CD14-positive monocyte (primary cell): Measurements from ENCODE around the gene PDS5B. TPM values are rescaled to one million over a fixed set of nuclear protein-coding genes. Genes with fewer than 3 reads are reported as not detected.

Source experiments
- DNase-seq, 3 donors: peaks; one replicate each; pipeline ENCODE4 v3.0.0-alpha.2; 2011 to 2022
- H2AFZ ChIP-seq: 2 replicates; pipeline ENCODE4 v1.6.0; 2012; ENCODE audit warnings: mild to moderate bottlenecking, low read depth, low read length, inconsistent platforms; ENCODE audit not compliant: insufficient read depth, poor library complexity, severe bottlenecking
- H3K27ac ChIP-seq, 2 donors: 1 replicate in 1 of 2; 2 replicates in 1 of 2; pipeline ENCODE4 v1.5.1; 2012 to 2013; ENCODE audit warnings: low read length in 2 of 2, control low read depth in 1 of 2, inconsistent platforms in 1 of 2, low read depth in 1 of 2, mild to moderate bottlenecking in 1 of 2
- H3K27me3 ChIP-seq, 2 donors: one replicate each; pipeline versions ENCODE4 v1.6.0 to v1.6.1; 2011 to 2013; ENCODE audit warnings: low read length in 2 of 2; ENCODE audit not compliant: control insufficient read depth in 2 of 2, insufficient read depth in 2 of 2
- H3K36me3 ChIP-seq, 2 donors: replicated peaks in 1 of 2; 1 replicate in 1 of 2; 2 replicates in 1 of 2; pipeline versions ENCODE4 v1.5.1 to v1.6.1; 2012 to 2013; ENCODE audit warnings: low read length in 2 of 2, control low read depth in 1 of 2, inconsistent platforms in 1 of 2, mild to moderate bottlenecking in 1 of 2; ENCODE audit not compliant: insufficient read depth in 2 of 2, control insufficient read depth in 1 of 2
- H3K4me1 ChIP-seq, 2 donors: 1 replicate in 1 of 2; 2 replicates in 1 of 2; pipeline versions ENCODE4 v1.5.1 to v1.6.1; 2012 to 2013; ENCODE audit warnings: low read length in 2 of 2, control low read depth in 1 of 2, inconsistent platforms in 1 of 2, mild to moderate bottlenecking in 1 of 2, moderate library complexity in 1 of 2; ENCODE audit not compliant: insufficient read depth in 2 of 2, control insufficient read depth in 1 of 2
- H3K4me2 ChIP-seq: replicated peaks from 2 replicates; pipeline ENCODE3; 2012; ENCODE audit warnings: low read length, moderate library complexity, mild to moderate bottlenecking; ENCODE audit not compliant: poor library complexity, severe bottlenecking; ENCODE audit errors: extremely low read depth
- H3K4me3 ChIP-seq, 3 experiments: fragments of 200-600 bp in 1 of 3; sonication (generic) in 1 of 3; replicated peaks in 1 of 3; 1 replicate in 2 of 3; 2 replicates in 1 of 3; pipeline ENCODE4 v1.5.1; 2011 to 2013; ENCODE audit warnings: low read length in 3 of 3, mild to moderate bottlenecking in 3 of 3, control low read depth in 2 of 3, low read depth in 2 of 3, inconsistent platforms in 1 of 3, moderate library complexity in 1 of 3
- H3K79me2 ChIP-seq: 2 replicates; pipeline ENCODE4 v1.6.0; 2012; ENCODE audit warnings: mild to moderate bottlenecking, control low read depth, inconsistent platforms, low read length, moderate library complexity; ENCODE audit not compliant: insufficient read depth
- H3K9ac ChIP-seq: 2 replicates; pipeline ENCODE4 v1.6.0; 2017; ENCODE audit warnings: low read length, mild to moderate bottlenecking; ENCODE audit not compliant: insufficient read depth, poor library complexity, severe bottlenecking
- H3K9me3 ChIP-seq, 2 donors: replicated peaks in 1 of 2; 1 replicate in 1 of 2; 2 replicates in 1 of 2; pipeline versions ENCODE4 v1.5.1 to v1.6.1; 2012 to 2013; ENCODE audit warnings: low read length in 2 of 2, control low read depth in 1 of 2; ENCODE audit not compliant: control insufficient read depth in 1 of 2, insufficient read depth in 1 of 2
- H4K20me1 ChIP-seq: 2 replicates; pipeline ENCODE4 v1.6.0; 2012; ENCODE audit warnings: mild to moderate bottlenecking, low read length, control low read depth, moderate library complexity; ENCODE audit not compliant: insufficient read depth
- H3K27ac Mint-ChIP-seq, 7 donors: one replicate each; pipeline ENCODE4 v1.8.0; 2020; ENCODE audit warnings: mild to moderate bottlenecking in 7 of 7, mixed read lengths in 7 of 7, moderate library complexity in 6 of 7, inconsistent platforms in 2 of 7
- H3K27me3 Mint-ChIP-seq, 3 donors: one replicate each; pipeline ENCODE4 v1.8.0; 2021 to 2022; ENCODE audit warnings: low read depth in 3 of 3, mild to moderate bottlenecking in 3 of 3, mixed read lengths in 3 of 3, moderate library complexity in 3 of 3, inconsistent platforms in 1 of 3
- H3K36me3 Mint-ChIP-seq, 2 donors: one replicate each; pipeline ENCODE4 v1.8.0; 2020; ENCODE audit warnings: mixed read lengths in 2 of 2, inconsistent platforms in 1 of 2, mild to moderate bottlenecking in 1 of 2
- H3K4me1 Mint-ChIP-seq: one replicate; pipeline ENCODE4 v1.8.0; 2020; ENCODE audit warnings: mild to moderate bottlenecking, mixed read lengths
- H3K4me3 Mint-ChIP-seq, 2 donors: one replicate each; pipeline ENCODE4 v1.8.0; 2020; ENCODE audit warnings: mild to moderate bottlenecking in 2 of 2, mixed read lengths in 2 of 2, moderate library complexity in 1 of 2
- H3K9me3 Mint-ChIP-seq, 7 donors: one replicate each; pipeline ENCODE4 v1.8.0; 2020 to 2022; ENCODE audit warnings: mixed read lengths in 7 of 7, mild to moderate bottlenecking in 6 of 7, moderate library complexity in 6 of 7, inconsistent platforms in 2 of 7
- CTCF ChIP-seq: fragments of 200-600 bp; IDR thresholded peaks from one replicate; pipeline ENCODE4 v1.8.0; 2022; ENCODE audit warnings: antibody characterized with exemption, mild to moderate bottlenecking
- WGBS: methylation state at CpG from one replicate; pipeline ENCODE4 v1.1.5; 2013; ENCODE audit warnings: missing lambda C conversion rate; ENCODE audit not compliant: insufficient coverage; 5-methylcytosine and 5-hydroxymethylcytosine counted together
- intact Hi-C, 2 donors: fragments of 100-400 bp; cut with micrococcal nuclease; formaldehyde crosslinking; loops; one replicate each; pipeline versions ENCODE4 v1.15.0 to v1.15.1; 2023
- polyA plus RNA-seq, 3 donors: library from polyadenylated mRNA; depleted of rRNA in 1 of 3; unstranded in 2 of 3; stranded (reverse) in 1 of 3; fragments of 300-500 nt in 2 of 3; fragments of >200 nt in 1 of 3; fragmentation: Illumina TruSeq in 2 of 3; gene quantifications; 1 replicate in 2 of 3; 2 replicates in 1 of 3; pipeline ENCODE4 v1.2.3, GENCODE V29; 2012 to 2021

The PDS5B gene
- polyA plus RNA-seq, 3 donors: 9.0 to 33.0 (median 21.0) TPM

DNA sequence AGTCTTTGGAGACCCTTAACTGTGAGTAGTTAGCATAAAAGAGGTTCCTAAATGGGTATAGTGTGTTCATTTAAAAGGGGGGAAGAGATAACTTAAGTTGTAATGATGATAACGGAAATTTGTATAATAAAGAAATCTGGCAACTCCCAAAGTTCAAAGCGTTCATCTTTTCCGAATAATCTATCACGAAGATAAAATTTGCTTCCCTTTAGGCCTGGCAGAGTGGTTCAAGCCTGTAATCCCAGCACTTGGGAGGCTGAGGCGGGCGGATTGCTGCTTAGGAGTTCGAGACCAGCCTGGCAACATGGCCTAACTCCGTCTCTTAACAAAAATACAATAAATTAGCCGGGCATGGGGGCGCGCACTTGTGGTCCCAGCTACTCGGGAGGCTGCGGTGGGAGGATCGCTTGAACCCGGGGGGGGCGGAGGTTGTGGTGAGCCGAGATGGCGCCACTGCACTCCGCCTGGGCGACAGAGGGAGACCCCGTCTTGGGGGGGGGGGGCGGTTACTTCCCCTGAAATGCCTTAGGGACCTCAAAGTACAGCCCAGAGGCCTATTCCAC, 48.6 kb upstream of the PDS5B start:
- Histone ChIP-seq H4K20me1 (peaks cover 14% of the 10 kb centered on the region), H3K4me3 (peak overlapping the region; percentile 80 to 97 (median 95)), H3K9me3 (no peaks in the 10 kb centered on the region), H3K9ac (peak overlapping the region; percentile 95), H3K27me3 (no peaks in the 10 kb centered on the region), H3K79me2 (peaks cover 60% of the 10 kb centered on the region), H2AFZ (peak overlapping the region; percentile 79), H3K4me1 (peaks cover 18 to 41% of the 10 kb centered on the region in 2 donors), H3K4me2 (peak overlapping the region; percentile 84), H3K36me3 (peaks cover 13 to 37% of the 10 kb centered on the region in 2 donors), H3K27ac (peak overlapping the region; percentile 96 to 99)
- H3K9me3 Mint-ChIP-seq: peaks cover 0 to 2% (median 0%) of the 10 kb centered on the region in 7 donors
- peak overlapping the region; percentile 95 to 96 for H3K4me3 Mint-ChIP-seq
- H3K27me3 Mint-ChIP-seq: peaks cover 0 to 3% (median 0%) of the 10 kb centered on the region in 3 donors
- peaks cover 30 to 41% of the 10 kb centered on the region in 2 donors for H3K36me3 Mint-ChIP-seq
- peaks cover 51% of the 10 kb centered on the region for H3K4me1 Mint-ChIP-seq
- intact Hi-C loops: loop anchor here (5.0 kb wide), 3 partner anchors 50 to 1005 kb away; partner anchors contain the start of genes PDS5B (in 2 of the 2) and N4BP2L1 (in 1 of the 2)
- no CpG with 5 or more reads among the region's 22 CpGs for WGBS
- no peak for DNase-seq
- TF ChIP-seq CTCF: no peak
- peak overlapping the region; percentile 98 to 100 (median 99) for H3K27ac Mint-ChIP-seq

DNA sequence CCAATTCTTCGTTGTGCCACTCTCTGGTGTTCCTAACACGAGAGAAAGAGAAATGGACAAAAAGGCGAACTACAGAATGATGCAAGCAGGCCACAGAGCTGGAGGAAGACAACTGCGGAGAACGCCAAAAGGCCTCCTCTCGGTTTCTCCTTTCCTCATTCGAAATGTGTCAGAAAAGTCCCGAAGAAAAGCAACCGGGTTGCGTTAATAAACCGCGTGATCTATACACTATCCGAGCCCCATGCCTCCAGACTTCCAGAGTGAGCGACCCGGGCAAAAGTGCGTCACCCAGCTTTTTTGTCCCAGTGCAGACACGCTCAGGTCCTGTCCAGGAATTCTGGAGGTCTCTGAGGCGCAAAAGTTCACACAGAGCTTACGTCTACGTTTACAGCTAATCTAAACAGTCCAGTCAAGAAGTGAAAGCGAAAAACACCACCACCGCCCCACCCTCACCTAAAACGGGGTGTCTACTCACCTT, 48.1 kb upstream of the PDS5B start:
- TF ChIP-seq CTCF: no peak

More for the DNA sequence above, 48.1 kb upstream of the PDS5B start:
- peak; percentile 70 to 90 (median 76) for DNase-seq
- Mint-ChIP-seq H3K9me3 (peaks cover 0 to 2% (median 0%) of the 10 kb centered on the region in 7 donors), H3K27ac (peak overlapping the region; percentile 98 to 100 (median 99)), H3K27me3 (peaks cover 0 to 3% (median 0%) of the 10 kb centered on the region in 3 donors), H3K36me3 (peaks cover 28 to 38% of the 10 kb centered on the region in 2 donors), H3K4me1 (peaks cover 46% of the 10 kb centered on the region), H3K4me3 (peak overlapping the region; percentile 95 to 96)
- Histone ChIP-seq H3K4me2 (peak overlapping the region; percentile 84), H3K36me3 (peaks cover 13 to 33% of the 10 kb centered on the region in 2 donors), H3K27me3 (no peaks in the 10 kb centered on the region), H3K79me2 (peaks cover 55% of the 10 kb centered on the region), H3K4me3 (peak overlapping the region; percentile 80 to 97 (median 95)), H3K9me3 (no peaks in the 10 kb centered on the region), H2AFZ (peak overlapping the region; percentile 79), H3K4me1 (peaks cover 18 to 41% of the 10 kb centered on the region in 2 donors), H3K27ac (peak overlapping the region; percentile 96 to 99), H4K20me1 (peaks cover 9% of the 10 kb centered on the region), H3K9ac (peak overlapping the region; percentile 95)
- intact Hi-C loops: loop anchor here (5.0 kb wide), 3 partner anchors 49 to 1004 kb away; partner anchors contain the start of genes PDS5B (in 2 of the 2) and N4BP2L1 (in 1 of the 2)
- 0% methylated on average over 20 of the region's 23 CpGs for WGBS
